Peyer's patch (tissue), 4 donors: ENCODE results near the gene CHSY1. TPM values are rescaled to one million over a fixed set of nuclear protein-coding genes. Genes with fewer than 3 reads are reported as not detected.

ENCODE experiments used
- DNase-seq, 3 donors: peaks; one replicate each; pipeline ENCODE4 v3.0.0-alpha.2; 2017 to 2019
- H3K27ac ChIP-seq, 4 donors: fragments of 200-600 bp; sonication (generic); one replicate each; pipeline ENCODE4 v1.5.1; 2016 to 2019
- H3K27me3 ChIP-seq, 2 donors: fragments of 200-600 bp; sonication (generic); one replicate each; pipeline ENCODE4 v1.5.1; 2019
- H3K36me3 ChIP-seq, 3 donors: fragments of 200-600 bp; sonication (generic); one replicate each; pipeline ENCODE4 v1.5.1; 2016 to 2019
- H3K4me1 ChIP-seq, 4 donors: fragments of 200-600 bp; sonication (generic); one replicate each; pipeline ENCODE4 v1.5.1; 2016 to 2019
- H3K4me3 ChIP-seq, 4 donors: fragments of 200-600 bp; sonication (generic); 1 replicate in 3 of 4; 2 replicates in 1 of 4; pipeline ENCODE4 v1.5.1; 2016 to 2019; ENCODE audit warnings: mild to moderate bottlenecking in 1 of 4
- H3K9me3 ChIP-seq, 4 donors: fragments of 200-600 bp; sonication (generic); one replicate each; pipeline ENCODE4 v1.5.1; 2016 to 2019; ENCODE audit warnings: mild to moderate bottlenecking in 1 of 4
- CTCF ChIP-seq, 6 experiments: fragments of 450-650 bp in 4 of 6; fragments of 200-600 bp in 2 of 6; sonication (generic) in 1 of 6; IDR thresholded peaks; one replicate each; pipeline ENCODE4 v1.5.1; 2017 to 2019; ENCODE audit warnings: antibody characterized with exemption in 6 of 6, mild to moderate bottlenecking in 3 of 6, moderate library complexity in 1 of 6
- POLR2A ChIP-seq, 2 donors: fragments of 450-650 bp; IDR thresholded peaks; one replicate each; pipeline ENCODE4 v1.5.1; 2017; ENCODE audit warnings: antibody characterized with exemption in 2 of 2, mild to moderate bottlenecking in 2 of 2, moderate library complexity in 2 of 2
- total RNA-seq, 4 donors: library from RNA; depleted of rRNA; stranded (reverse); fragments of >200 nt; gene quantifications; one replicate each; pipeline ENCODE4 v1.1.0, GENCODE V29; 2016

CHSY1 gene
- total RNA-seq, 4 donors from 2014 or later: 8.1 to 31.4 (median 9.3) TPM

DNA sequence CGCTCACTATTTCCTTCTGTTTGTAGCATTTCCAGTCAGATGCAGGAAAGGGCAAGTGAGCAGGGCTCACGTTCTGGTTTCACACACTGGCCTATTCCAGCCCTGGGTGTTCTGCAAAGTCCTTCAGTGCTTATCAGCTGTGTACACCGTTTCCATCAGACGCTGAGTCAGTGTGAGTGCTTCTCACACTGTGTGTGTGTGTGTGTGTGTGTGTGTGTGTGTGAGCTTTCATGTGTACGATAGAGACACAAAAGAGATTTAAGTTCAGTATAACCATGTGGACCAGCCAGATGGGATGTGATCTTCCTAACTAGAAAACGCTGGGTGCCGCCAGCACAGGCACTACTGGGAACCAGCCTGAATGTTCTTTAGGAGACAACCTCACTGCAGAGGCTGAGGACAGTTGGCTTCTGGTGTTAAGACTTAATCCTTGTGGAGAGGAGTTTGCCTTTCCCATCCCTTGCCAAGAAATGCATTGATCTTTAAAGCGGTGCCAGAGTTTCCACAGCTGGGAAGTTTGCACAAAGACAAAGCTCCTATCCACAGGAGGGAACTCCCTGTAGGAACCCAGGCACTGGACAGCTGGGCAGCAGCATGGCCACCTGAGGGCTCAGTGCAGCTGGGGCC is 3.9 kb upstream of the CHSY1 start:
- Histone ChIP-seq H3K27me3 (no peaks in the 10 kb centered on the region), H3K9me3 (no peaks in the 10 kb centered on the region), H3K4me1 (peaks cover 0 to 16% (median 0%) of the 10 kb centered on the region in 4 donors), H3K36me3 (no peaks in the 10 kb centered on the region), H3K27ac (peak overlapping the region in 1 of 4 donors; percentile 14), H3K4me3 (no peak overlapping the region)
- DNase-seq: no peak
- no peak for TF ChIP-seq POLR2A (IDR thresholded peaks at IDR 0.05)
- TF ChIP-seq CTCF (IDR thresholded peaks at IDR 0.05): no peak

DNA sequence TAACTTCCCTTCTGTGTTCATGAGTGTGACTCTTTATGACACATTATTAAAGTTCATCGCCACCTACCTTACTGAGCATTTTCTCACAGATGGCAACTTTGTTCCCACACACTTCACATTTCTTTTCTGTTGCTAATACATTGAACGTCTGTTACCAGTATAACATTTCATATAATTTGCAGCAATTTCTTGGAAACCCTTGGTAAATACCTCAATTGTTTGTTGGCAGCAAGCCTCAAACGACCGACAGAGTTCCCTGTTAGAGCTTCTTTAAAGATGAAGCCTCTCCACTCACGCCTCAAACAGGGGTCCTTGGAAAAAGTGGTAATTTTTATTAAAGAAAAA is 3.2 kb upstream of the CHSY1 start:
- H3K4me1 ChIP-seq: peaks cover 0 to 23% (median under 1%) of the 10 kb centered on the region in 4 donors
- H3K27me3 ChIP-seq: no peaks in the 10 kb centered on the region
- TF ChIP-seq CTCF (IDR thresholded peaks at IDR 0.05): no peak
- TF ChIP-seq POLR2A (IDR thresholded peaks at IDR 0.05): no peak
- no peak overlapping the region for H3K27ac ChIP-seq
- no peaks in the 10 kb centered on the region for H3K36me3 ChIP-seq
- no peak for DNase-seq
- no peaks in the 10 kb centered on the region for H3K9me3 ChIP-seq
- H3K4me3 ChIP-seq: no peak overlapping the region

GRCh38 chr15:101254157-101255050 is 2.6 kb upstream of the CHSY1 start:
- Histone ChIP-seq H3K27ac (no peak overlapping the region), H3K4me3 (no peak overlapping the region), H3K9me3 (no peaks in the 10 kb centered on the region), H3K4me1 (peaks cover 0 to 29% (median 2%) of the 10 kb centered on the region in 4 donors), H3K27me3 (no peaks in the 10 kb centered on the region), H3K36me3 (no peaks in the 10 kb centered on the region)
- TF ChIP-seq POLR2A (IDR thresholded peaks at IDR 0.05) (no peak), CTCF (IDR thresholded peaks at IDR 0.05) (no peak)
- no peak for DNase-seq

DNA sequence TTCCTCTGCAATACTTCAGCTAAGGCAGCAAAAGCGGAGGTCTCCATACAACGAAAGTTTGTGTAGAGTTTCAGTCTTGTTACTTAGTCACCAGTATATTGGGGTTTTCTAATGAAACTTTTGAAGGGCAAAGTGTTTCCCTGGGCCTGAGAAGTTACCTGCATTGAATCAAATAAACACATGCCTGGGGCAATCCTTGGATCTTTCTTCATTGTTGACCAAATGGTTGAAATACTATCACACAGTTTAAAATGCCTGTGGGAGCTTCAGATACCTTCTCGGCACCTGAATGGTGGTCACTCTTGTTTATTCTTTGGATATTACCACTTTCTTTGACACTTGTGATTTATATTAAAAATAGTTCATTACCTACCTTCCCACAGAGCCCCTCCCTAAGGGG is 988 bp upstream of the CHSY1 start:
- H3K36me3 ChIP-seq: no peaks in the 10 kb centered on the region
- TF ChIP-seq POLR2A (IDR thresholded peaks at IDR 0.05) (no peak), CTCF (IDR thresholded peaks at IDR 0.05) (no peak)
- DNase-seq: no peak
- peak overlapping the region; percentile 52 to 93 (median 91) for H3K4me3 ChIP-seq
- H3K27me3 ChIP-seq: no peaks in the 10 kb centered on the region
- peak overlapping the region in 3 of 4 donors; percentile 93 to 97 (median 94) for H3K27ac ChIP-seq
- no peaks in the 10 kb centered on the region for H3K9me3 ChIP-seq
- H3K4me1 ChIP-seq: peaks cover 0 to 28% (median 2%) of the 10 kb centered on the region in 4 donors

- DNase-seq: peak in 2 of 3 donors; percentile 58 to 68
- Histone ChIP-seq H3K4me3 (peak overlapping the region; percentile 58 to 93 (median 91)), H3K9me3 (no peaks in the 10 kb centered on the region), H3K36me3 (no peaks in the 10 kb centered on the region), H3K27ac (peak overlapping the region; percentile 67 to 97 (median 94)), H3K4me1 (peaks cover 0 to 40% (median 6%) of the 10 kb centered on the region in 4 donors), H3K27me3 (no peaks in the 10 kb centered on the region)
- TF ChIP-seq CTCF (IDR thresholded peaks at IDR 0.05): peak in 1 of 6 experiments; percentile 17
- no peak for TF ChIP-seq POLR2A (IDR thresholded peaks at IDR 0.05)
These were observed 697 bp downstream of the CHSY1 start for GRCh38 chr15:101250873-101251829.
